DMS153 treated with DMSO at 0.1 percent for 48 hours (cell line): Measurements from ENCODE around the gene RTF1.

Experiments used
- DNase-seq: peaks from one replicate; lab custom pipeline; 2025; ENCODE audit not compliant: unreplicated experiment; lab: John Stamatoyannopoulos, UW

RTF1 gene

DNA sequence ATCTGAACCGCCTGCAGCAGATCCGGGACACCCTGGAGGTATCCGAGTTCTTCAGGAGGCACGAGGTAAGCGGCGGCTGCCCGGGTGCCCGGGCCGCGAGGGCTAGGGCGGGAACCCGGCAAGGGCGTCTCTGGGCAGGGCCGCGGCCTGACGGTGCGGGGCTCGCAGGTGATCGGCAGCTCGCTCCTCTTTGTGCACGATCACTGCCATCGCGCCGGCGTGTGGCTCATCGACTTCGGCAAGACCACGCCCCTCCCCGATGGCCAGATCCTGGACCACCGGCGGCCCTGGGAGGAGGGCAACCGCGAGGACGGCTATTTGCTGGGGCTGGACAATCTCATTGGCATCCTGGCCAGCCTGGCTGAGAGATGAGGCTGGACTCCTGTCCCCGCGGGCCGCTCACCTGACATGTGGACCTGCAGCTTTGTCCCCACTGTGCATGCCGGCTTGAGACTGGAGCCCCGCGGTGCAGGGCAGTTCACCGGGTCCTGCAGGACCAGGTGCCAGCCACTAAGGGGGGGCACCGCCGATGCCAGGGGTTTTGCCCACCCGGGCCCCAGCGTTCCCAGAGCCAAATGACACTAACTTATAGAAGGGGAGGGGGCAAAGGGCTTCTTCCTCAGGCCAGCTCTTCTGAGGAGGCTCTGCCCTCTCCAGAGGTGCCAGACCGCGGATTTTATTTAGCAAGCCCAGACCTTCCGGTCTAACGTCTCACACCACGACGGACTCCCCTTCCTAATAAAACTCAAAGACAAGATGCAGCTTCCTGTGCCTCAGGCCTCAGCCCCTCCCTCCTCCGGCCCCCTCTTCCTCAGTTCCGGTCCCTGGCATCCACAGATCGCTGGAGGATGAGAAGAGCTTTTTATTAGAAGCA is 86.1 kb downstream of the RTF1 start:
- no peak for DNase-seq

DNA sequence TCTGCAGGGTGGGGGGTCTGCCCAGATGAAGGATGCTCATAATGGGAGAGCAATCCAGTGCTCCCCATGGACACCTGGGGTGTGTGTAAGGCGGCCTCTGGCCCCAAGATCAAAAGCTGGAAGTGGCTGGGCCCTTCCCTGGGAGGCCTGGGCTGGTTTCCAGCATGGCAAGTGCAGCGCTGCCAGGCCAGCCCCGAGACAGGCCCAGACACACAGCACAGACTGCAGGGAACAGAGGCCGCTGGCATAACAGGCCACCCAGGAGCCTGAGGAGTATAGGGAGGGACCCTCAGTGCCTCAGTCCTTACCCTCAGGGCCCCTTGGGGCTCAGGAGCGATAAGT is 86.7 kb downstream of the RTF1 start:
- DNase-seq: no peak

DNA sequence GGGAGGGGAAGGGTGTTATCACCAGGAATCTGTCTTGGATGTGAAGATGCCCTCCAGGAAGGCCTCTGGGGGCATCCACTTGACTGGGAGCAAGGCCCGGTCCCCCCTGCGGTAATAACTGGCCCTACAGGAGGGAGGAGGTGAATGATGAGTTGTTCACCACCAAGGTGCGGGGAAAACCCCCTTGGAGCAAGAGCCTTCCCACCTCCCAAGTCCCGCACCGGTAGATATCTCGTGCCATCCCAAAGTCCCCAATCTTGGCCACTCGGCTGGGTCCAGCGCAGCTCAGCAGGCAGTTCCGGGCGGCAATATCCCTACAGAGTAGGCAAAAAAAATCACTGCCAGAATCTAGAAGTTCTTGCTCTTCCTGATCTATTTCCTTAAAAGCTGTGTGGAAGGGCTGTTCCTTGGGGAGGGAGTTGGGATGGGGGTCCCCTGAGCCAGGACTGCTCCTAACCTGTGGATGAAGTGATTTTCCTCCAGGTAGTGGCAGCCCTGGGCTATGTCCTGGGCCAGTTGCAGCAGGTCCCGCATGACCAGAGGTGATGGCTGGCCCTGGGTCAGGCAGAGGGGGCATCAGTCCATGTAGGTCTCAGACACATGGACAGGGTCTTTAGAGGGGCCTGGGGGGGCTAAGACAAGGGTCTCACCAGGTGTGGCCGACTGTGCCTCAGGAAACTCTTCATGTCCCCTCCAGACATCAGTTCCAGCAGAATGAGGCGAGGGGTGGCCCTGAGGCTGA is 88.0 kb downstream of the RTF1 start:
- DNase-seq: no peak

- no peak for DNase-seq
Observed at GRCh38 chr15:41505776-41506175, 88.9 kb downstream of the RTF1 start.

DNA sequence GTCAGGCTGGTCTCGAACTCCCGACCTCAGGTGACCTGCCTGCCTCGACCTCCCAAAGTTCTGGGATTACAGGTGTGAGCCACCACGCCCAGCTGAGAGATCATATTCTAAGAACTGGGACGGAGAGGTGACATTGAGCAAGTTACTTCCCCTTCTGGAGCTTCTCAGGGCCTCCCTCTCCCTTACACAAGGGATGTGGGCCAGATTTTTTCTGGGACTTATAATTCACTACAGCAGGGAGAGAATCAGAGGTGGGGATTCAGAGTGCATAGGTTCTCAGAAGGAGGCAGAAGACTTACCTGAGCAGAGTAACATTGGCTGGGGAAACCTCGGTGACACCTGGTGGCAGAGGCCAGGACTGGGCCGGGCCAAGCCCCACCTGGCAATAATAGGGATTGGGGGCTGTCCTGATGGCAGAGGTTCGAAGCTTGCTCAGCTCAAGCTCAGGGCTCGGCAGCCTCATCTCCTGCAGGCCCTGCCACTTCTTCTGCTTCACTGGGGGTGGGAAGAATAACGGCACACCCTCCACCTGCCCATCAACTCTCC is 90.0 kb downstream of the RTF1 start:
- DNase-seq: no peak

DNA sequence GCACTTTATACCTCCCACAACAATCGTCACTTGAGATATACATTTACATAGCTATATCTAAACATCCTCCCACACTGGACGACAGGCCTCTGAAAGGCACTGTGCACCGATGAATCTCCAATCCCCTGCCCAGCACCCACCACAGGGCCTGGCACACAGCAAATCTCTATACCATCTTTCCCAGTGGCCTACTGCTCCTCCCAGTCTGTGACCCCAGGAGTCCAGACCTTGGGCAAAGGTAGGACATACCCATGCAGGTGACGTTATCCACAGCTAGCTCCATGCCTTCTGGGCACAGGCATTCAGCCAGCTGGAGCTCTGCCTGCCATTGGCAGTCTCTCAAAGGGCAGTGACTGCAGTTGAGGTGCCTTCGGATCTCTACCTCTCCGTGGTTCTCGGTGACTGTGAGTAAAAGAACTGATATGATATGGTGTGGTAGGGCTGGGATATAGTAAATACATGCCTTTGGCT is 91.0 kb downstream of the RTF1 start:
- no peak for DNase-seq

DNA sequence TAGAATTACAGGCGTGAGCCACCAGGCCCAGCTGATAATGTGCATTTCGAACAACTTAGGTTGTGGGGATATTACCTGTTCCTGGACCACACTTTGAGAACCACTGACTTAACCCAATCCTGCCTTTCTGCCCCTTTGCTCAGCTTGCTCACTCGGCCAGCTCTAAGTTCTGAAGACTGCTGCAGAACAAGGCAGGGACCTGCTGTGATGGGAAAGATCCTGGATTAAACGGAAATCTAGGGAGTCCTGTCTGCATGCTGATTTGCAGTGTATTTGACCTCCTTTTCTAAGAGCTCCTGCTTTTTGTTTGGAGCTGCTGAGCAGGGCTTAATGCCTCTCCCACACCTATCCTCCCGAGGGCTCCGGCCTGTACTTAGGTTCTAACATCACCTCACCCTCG is 93.8 kb downstream of the RTF1 start:
- DNase-seq: no peak

GRCh38 chr15:41511331-41511898 is 94.5 kb downstream of the RTF1 start:
- no peak for DNase-seq

DNA sequence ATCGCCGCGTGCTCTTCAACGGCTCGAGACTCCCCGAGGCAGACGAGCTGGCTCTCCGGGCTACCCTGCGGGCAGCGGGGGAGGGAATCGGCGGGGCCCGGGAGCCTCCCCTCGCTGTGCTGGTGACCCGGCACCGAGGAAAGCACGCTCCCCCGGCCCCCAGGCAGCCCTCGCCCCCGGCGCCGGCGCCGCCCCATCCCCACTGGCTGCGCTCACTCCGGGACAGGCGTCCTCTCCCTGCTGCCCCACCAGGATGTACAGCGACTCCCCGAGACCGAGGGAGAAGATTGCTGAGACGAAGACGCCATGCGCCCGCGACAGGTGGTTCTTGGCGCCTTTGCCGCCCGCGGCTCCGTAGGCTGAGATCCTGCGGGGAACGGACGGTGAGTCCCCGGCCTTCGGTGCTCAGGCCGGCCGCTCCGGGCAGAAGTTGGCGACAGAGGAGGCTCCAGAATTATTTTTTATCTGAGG is 95.0 kb downstream of the RTF1 start:
- DNase-seq: no peak

DNA sequence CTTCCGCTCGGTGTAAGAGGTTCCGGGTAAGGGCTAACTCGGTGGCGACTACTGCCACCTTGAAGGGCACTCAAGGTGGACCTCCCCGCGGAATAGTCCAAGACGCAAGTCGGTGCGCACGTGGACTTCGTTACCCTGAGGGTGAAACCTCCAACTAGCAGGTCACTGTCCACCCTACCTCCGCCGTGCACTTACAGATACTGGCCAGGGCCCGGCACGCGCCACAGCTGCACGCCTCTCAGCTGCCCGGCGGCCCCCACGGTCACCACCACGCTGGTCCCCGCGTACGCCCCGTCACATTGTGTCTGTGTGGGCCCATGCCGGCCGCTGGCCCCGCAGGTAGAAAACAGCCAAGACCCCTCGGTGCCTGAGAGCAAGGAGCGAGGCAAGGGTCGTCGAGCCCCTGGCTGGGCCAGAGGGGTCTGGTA is 95.6 kb downstream of the RTF1 start:
- DNase-seq: no peak

DNA sequence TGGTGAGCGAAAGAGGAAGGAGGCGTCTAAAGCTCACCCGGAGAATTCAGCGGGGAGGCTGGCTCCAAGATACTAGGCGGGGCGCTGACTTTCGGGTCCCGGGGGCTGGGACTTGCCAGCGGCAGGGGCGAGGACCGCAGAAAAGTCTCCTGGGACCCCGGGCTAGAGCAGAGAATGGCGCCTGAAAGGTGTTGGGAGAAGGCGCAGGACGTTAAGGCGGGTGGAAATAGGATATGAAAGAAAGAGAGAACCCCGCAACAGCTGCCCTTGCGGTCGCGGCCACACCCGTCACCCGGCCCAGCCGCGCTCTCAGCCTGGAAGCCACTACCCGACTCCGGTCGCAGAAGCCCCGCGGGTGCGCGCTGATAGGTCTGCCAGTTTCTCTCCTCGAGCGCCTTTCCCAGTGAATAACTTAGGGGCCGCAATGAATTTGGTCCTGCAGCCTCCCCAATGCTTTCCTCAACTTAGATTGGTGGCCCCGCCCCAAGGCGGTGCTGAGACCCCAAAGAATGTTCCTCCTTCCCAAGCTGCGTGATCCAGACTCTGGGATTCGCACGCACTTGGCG is 96.1 kb downstream of the RTF1 start:
- DNase-seq: no peak

GRCh38 chr15:41513506-41514227 is 96.8 kb downstream of the RTF1 start, which contains the start of gene LTK:
LTK (minus strand) TSS chr15:41513827; CDS start chr15:41513709, 118 bp downstream.
- DNase-seq: no peak

DNA sequence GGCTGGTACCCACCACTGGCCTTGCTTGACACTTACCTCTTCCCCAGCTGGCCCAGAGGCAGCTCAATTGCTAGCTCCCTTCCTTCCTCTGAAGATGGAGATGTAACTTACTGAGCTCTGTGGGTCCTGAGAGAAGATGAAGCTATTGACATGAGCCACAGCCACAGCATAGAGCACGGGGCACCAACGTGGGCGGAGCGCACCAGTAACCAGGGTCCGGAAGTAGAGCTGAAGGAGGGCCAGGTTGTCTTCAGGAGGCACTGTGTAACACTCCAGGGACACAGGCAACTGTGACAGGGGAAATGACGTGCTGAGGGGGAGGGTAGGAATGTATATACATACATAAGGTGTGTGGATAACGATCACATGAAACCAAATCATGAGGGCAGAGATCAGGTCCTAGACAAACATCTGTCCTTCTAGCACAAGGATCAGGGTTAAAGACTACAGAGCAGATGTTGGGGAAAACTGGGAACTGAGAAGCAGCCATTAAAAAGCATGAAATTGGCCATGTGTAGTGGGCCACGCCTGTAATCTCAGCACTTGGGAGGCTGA is 101.1 kb downstream of the RTF1 start:
- DNase-seq: no peak

- DNase-seq: no peak
Observed at GRCh38 chr15:41520636-41521035, 103.7 kb downstream of the RTF1 start.

- no peak for DNase-seq
Observed at GRCh38 chr15:41521614-41522013, 104.7 kb downstream of the RTF1 start.

DNA sequence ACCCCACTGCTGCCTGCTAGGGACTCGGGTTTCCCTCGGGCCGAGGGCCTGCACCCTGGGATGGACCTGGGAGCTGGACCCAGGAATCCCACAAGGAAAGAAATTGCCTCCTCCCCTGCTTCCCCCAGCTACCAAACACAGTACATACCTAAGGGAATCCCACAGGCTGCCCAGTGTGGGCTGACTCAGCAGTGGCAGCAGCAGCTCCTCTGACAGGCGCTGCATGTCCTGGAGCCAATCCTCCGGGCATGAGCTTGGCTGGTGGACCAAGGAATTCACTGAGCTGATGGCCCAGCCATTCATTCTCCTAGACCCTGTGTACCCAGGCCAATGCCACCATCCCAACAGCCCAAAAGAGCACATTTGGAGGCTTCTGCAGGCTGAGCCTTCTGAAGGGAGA is 106.2 kb downstream of the RTF1 start:
- DNase-seq: no peak

DNA sequence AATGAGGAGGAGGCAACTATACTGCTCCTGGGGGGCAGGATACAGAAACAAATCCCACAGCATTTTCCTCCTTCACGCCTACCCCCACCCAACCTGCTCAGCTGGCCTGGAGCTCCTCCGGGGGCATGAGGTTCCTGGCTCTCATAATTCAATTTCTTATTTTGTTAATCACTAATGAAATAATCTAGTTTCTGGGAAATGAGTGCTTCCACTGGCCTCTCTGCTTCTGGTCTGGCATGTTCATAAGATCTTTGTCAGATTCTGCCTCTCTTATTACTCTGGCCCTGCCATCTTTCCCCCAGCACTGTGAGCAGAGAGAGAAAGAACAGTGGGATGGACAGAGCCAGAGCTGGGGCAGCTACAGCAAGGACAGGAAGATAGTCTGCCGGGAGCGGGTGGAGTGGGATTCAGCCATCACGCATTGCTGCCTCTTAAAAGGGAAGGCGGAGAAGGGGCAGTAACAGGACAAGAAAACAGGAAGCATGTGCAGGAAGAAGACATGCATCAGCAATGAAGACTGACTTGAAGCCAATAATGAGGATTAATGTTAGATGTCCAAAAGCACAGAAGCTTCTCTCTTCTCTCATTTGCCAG is 113.6 kb downstream of the RTF1 start:
- no peak for DNase-seq
